Endothelial cell of umbilical vein (primary cell): ENCODE results near the gene GLB1L2.

Source experiments
- CTCF ChIP-seq, 2 donors: IDR thresholded peaks; 1 replicate in 1 of 2; 2 replicates in 1 of 2; pipeline ENCODE4 v1.5.1; 2011; ENCODE audit warnings: low read length in 2 of 2, mild to moderate bottlenecking in 2 of 2, moderate library complexity in 2 of 2, control low read depth in 1 of 2, inconsistent platforms in 1 of 2, low read depth in 1 of 2; ENCODE audit not compliant: insufficient read depth in 1 of 2; ENCODE audit errors: extremely low read depth in 1 of 2
- EZH2 ChIP-seq: IDR thresholded peaks from 2 replicates; pipeline ENCODE4 v1.6.1; 2012; ENCODE audit warnings: borderline replicate concordance, low read depth, mild to moderate bottlenecking, moderate library complexity, low read length, inconsistent platforms; ENCODE audit not compliant: severe bottlenecking
- GATA2 ChIP-seq: IDR thresholded peaks from 2 replicates; pipeline ENCODE4 v1.7.0; 2011; ENCODE audit warnings: low read depth, mild to moderate bottlenecking, moderate library complexity, mixed read lengths, low read length; ENCODE audit not compliant: insufficient read length, insufficient read depth
- JUN ChIP-seq: IDR thresholded peaks from 2 replicates; pipeline ENCODE4 v1.6.1; 2011; ENCODE audit warnings: borderline replicate concordance, low read depth; ENCODE audit not compliant: insufficient read length, insufficient read depth
- MAX ChIP-seq: IDR thresholded peaks from 2 replicates; pipeline ENCODE4 v1.6.1; 2011; ENCODE audit not compliant: insufficient read depth, insufficient read length
- MYC ChIP-seq: IDR thresholded peaks from one replicate; pipeline ENCODE4 v1.6.1; 2011; ENCODE audit warnings: mild to moderate bottlenecking, low read depth, low read length
- POLR2A ChIP-seq: IDR thresholded peaks from 2 replicates; pipeline ENCODE4 v1.6.1; 2012; ENCODE audit warnings: low read depth, mild to moderate bottlenecking, control low read depth, low read length
- POLR2AphosphoS5 ChIP-seq: IDR thresholded peaks from 2 replicates; pipeline ENCODE4 v1.6.1; 2012; ENCODE audit warnings: low read depth, mild to moderate bottlenecking, control low read depth, low read length, moderate library complexity; ENCODE audit not compliant: insufficient read depth

GRCh38 chr11:134293119-134294113 is 38.4 kb upstream of the GLB1L2 start:
- no peak for TF ChIP-seq JUN
- no peak for TF ChIP-seq CTCF (IDR thresholded peaks at IDR 0.05; ENCODE audit: extremely low read depth in 1 of 2, insufficient read depth in 1 of 2, low read depth in 1 of 2, low read length in 2 of 2)
- no peak for TF ChIP-seq POLR2A
- TF ChIP-seq GATA2, result no peak
- TF ChIP-seq POLR2AphosphoS5, result no peak
- TF ChIP-seq EZH2, result no peak
- no peak for TF ChIP-seq MYC
- no peak for TF ChIP-seq MAX
